DND-41 (cell line): ENCODE measurements around the gene CAPN15.

Experiments
- ATAC-seq: fragments of 200-7000 bp; cut with Tn5 transposase; 3 replicates; pipeline ENCODE4 v1.9.1; 2021; ENCODE audit warnings: low read depth; ENCODE audit not compliant: insufficient read depth
- DNase-seq: peaks from one replicate; pipeline ENCODE4 v3.0.0-alpha.2; 2020
- H2AFZ ChIP-seq: 2 replicates; pipeline ENCODE4 v1.6.0; 2012; ENCODE audit warnings: low read depth, low read length
- H3K27ac ChIP-seq: 2 replicates; pipeline ENCODE4 v1.5.1; 2012; ENCODE audit warnings: low read length, inconsistent platforms
- H3K27me3 ChIP-seq: fragments of 200-600 bp; sonication (generic); 2 replicates; pipeline ENCODE4 v1.6.0; 2012; ENCODE audit warnings: low read length, mild to moderate bottlenecking, inconsistent platforms; ENCODE audit not compliant: insufficient read depth, poor library complexity
- H3K36me3 ChIP-seq: 2 replicates; pipeline ENCODE4 v1.5.1; 2012; ENCODE audit warnings: low read length, inconsistent platforms; ENCODE audit not compliant: insufficient read depth
- H3K4me1 ChIP-seq: 2 replicates; pipeline ENCODE4 v1.5.1; 2012; ENCODE audit warnings: mild to moderate bottlenecking, low read length; ENCODE audit not compliant: insufficient read depth
- H3K4me2 ChIP-seq: 2 replicates; pipeline ENCODE4 v1.6.0; 2012; ENCODE audit warnings: mild to moderate bottlenecking, moderate library complexity, low read length, inconsistent platforms; ENCODE audit not compliant: insufficient read depth
- H3K4me3 ChIP-seq, 2 experiments: fragments of 200-600 bp in 1 of 2; shearing (Covaris generic) in 1 of 2; 2 replicates each; pipeline ENCODE4 v1.5.1; 2012 to 2016; ENCODE audit warnings: inconsistent platforms in 2 of 2, low read length in 2 of 2, mild to moderate bottlenecking in 2 of 2, low read depth in 1 of 2, moderate library complexity in 1 of 2
- H3K79me2 ChIP-seq: 2 replicates; pipeline ENCODE4 v1.6.0; 2012; ENCODE audit warnings: low read length, inconsistent platforms; ENCODE audit not compliant: insufficient read depth
- H3K9ac ChIP-seq: 2 replicates; pipeline ENCODE4 v1.6.0; 2012; ENCODE audit warnings: low read depth, mild to moderate bottlenecking, inconsistent platforms, low read length, moderate library complexity
- H3K9me3 ChIP-seq: 2 replicates; pipeline ENCODE4 v1.5.1; 2012; ENCODE audit warnings: low read length, moderate library complexity, mild to moderate bottlenecking, inconsistent platforms; ENCODE audit not compliant: insufficient read depth, severe bottlenecking
- H4K20me1 ChIP-seq: 2 replicates; pipeline ENCODE4 v1.6.0; 2012; ENCODE audit warnings: low read length; ENCODE audit not compliant: insufficient read depth
- CTCF ChIP-seq: IDR thresholded peaks from 2 replicates; pipeline ENCODE4 v1.5.1; 2012; ENCODE audit warnings: borderline replicate concordance, low read length, moderate library complexity, mild to moderate bottlenecking; ENCODE audit not compliant: poor library complexity, severe bottlenecking; ENCODE audit errors: extremely low read depth
- EZH2 ChIP-seq: IDR thresholded peaks from 3 replicates; pipeline ENCODE4 v1.6.1; 2012; ENCODE audit warnings: borderline replicate concordance, low read depth, mild to moderate bottlenecking, moderate library complexity, low read length, inconsistent platforms; ENCODE audit not compliant: severe bottlenecking

The CAPN15 gene

GRCh38 chr16:522320-523096 is 5.0 kb upstream of the CAPN15 start:
- Histone ChIP-seq H2AFZ (no peak overlapping the region), H3K4me2 (no peak overlapping the region), H3K4me3 (no peak overlapping the region), H3K36me3 (peaks cover 34% of the 10 kb centered on the region), H4K20me1 (peaks cover 28% of the 10 kb centered on the region), H3K27ac (no peak overlapping the region), H3K9me3 (no peaks in the 10 kb centered on the region), H3K79me2 (peaks cover 17% of the 10 kb centered on the region), H3K27me3 (no peaks in the 10 kb centered on the region), H3K9ac (no peak overlapping the region), H3K4me1 (peaks cover 17% of the 10 kb centered on the region)
- DNase-seq: no peak
- TF ChIP-seq EZH2 (no peak), CTCF (no peak)
- ATAC-seq: no peak

- Histone ChIP-seq H3K9me3 (no peaks in the 10 kb centered on the region), H3K9ac (no peak overlapping the region), H3K27ac (no peak overlapping the region), H3K36me3 (peaks cover 34% of the 10 kb centered on the region), H3K79me2 (peaks cover 23% of the 10 kb centered on the region), H3K4me1 (peaks cover 17% of the 10 kb centered on the region), H2AFZ (no peak overlapping the region), H3K4me2 (no peak overlapping the region), H3K4me3 (no peak overlapping the region), H3K27me3 (no peaks in the 10 kb centered on the region), H4K20me1 (peaks cover 28% of the 10 kb centered on the region)
- no peak for TF ChIP-seq EZH2
- no peak for TF ChIP-seq CTCF
- no peak for DNase-seq
- ATAC-seq: no peak
Measured at GRCh38 chr16:523097-523741, 4.3 kb upstream of the CAPN15 start.

- ATAC-seq (no peak), DNase-seq (no peak)
- Histone ChIP-seq H3K9me3 (no peaks in the 10 kb centered on the region), H3K4me1 (peaks cover 27% of the 10 kb centered on the region), H3K4me2 (0 out of 2 replicates have a peak overlapping the region, but pooled peaks have one; percentile 80), H3K27ac (no peak overlapping the region), H3K36me3 (peaks cover 27% of the 10 kb centered on the region), H3K79me2 (peaks cover 36% of the 10 kb centered on the region), H2AFZ (no peak overlapping the region), H4K20me1 (peaks cover 40% of the 10 kb centered on the region), H3K9ac (no peak overlapping the region), H3K27me3 (no peaks in the 10 kb centered on the region), H3K4me3 (no peak overlapping the region)
- no peak for TF ChIP-seq CTCF
- no peak for TF ChIP-seq EZH2
Measured at GRCh38 chr16:524274-525040, 3.1 kb upstream of the CAPN15 start.
